ENCODE results near the gene GABRR1. TPM values are rescaled to one million over a fixed set of nuclear protein-coding genes. Genes with fewer than 3 reads are reported as not detected.
"Not testable (repeated sequence)": the region's sequence is repeated elsewhere in the genome, so short reads cannot be mapped to it uniquely, and the experiment has no call there.

Gene GABRR1
- total RNA-seq, 2 donors from 2014 or later, result 5.4 TPM; not detected in 1

DNA sequence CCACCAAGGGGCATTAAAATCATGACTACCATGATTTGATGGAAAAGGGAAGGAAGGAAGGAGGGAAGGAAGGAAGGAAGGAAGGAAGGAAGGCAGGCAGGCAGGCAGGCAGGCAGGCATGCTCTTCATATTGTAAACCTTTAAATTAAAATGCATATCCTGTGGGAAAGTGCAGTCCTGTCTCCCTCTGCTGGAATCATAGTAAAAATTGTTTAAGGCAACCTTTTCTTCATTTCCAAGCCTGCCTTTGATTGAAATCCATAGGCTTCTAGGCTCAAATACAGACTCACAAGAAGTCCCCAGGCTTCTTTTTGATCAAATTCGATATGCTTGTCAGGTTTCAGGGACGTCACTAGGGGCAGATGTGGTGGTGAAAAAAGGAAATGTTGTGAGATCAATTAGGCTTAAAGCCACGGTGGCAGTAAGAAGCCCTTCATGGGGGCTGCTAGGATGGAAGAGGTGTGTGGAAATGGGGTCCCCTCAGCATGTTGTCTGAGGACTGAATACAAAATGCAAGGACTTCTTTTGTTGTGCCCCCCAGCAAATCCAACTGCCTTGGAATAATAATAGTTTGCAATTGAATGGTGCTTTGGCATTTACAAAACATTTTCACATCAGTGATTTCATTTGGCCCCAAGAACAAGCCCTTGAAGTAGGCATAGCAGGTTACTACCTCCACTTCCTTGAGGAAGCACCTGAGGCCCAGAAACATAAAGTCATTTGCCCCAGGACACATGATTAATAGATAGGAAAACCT lies 25.6 kb upstream of the GABRR1 start:
- no peaks in the 10 kb centered on the region for H3K4me1 ChIP-seq (ENCODE audit: control insufficient read depth in 1 of 2, low read depth in 2 of 2)
- H3K4me3 ChIP-seq, result no peak overlapping the region
- H3K36me3 ChIP-seq, result no peaks in the 10 kb centered on the region
- DNase-seq (ENCODE audit: low spot score) (no peak), ATAC-seq (ENCODE audit: insufficient number of reproducible peaks, low FRiP score, low read depth) (no peak)
- TF ChIP-seq, protein P1, sequence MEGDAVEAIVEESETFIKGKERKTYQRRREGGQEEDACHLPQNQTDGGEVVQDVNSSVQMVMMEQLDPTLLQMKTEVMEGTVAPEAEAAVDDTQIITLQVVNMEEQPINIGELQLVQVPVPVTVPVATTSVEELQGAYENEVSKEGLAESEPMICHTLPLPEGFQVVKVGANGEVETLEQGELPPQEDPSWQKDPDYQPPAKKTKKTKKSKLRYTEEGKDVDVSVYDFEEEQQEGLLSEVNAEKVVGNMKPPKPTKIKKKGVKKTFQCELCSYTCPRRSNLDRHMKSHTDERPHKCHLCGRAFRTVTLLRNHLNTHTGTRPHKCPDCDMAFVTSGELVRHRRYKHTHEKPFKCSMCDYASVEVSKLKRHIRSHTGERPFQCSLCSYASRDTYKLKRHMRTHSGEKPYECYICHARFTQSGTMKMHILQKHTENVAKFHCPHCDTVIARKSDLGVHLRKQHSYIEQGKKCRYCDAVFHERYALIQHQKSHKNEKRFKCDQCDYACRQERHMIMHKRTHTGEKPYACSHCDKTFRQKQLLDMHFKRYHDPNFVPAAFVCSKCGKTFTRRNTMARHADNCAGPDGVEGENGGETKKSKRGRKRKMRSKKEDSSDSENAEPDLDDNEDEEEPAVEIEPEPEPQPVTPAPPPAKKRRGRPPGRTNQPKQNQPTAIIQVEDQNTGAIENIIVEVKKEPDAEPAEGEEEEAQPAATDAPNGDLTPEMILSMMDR (IDR thresholded peaks at IDR 0.05), result peak; percentile 47
- no peaks in the 10 kb centered on the region for H3K9me3 ChIP-seq
- H3K27ac ChIP-seq, result no peak overlapping the region
- H3K27me3 ChIP-seq (replicated peaks; ENCODE audit: insufficient read depth), result no peaks in the 10 kb centered on the region

DNA sequence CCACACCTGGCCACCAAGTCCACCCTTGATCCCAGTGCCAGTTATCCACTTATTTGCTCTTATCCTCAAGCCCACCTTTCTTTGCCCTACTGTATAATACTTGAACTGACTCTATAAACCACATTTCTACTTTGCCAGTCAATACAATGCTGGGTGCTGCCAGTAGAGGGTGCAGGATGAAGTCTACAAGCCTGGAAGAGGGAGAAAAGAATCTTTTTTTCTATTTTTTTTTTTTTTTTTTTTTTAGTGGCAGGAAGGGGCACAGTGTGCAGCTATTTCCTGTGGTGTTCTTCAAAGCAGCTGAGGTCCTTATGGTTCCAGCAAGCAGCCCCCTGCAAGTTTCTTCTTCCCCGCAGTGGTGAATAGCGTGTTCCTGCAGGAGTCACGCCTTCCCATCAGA lies 22.2 kb upstream of the GABRR1 start:
- Histone ChIP-seq H3K9me3 (no peaks in the 10 kb centered on the region), H3K27ac (no peak overlapping the region), H3K4me1 (ENCODE audit: control insufficient read depth in 1 of 2, low read depth in 2 of 2) (no peaks in the 10 kb centered on the region), H3K27me3 (replicated peaks; ENCODE audit: insufficient read depth) (no peaks in the 10 kb centered on the region), H3K4me3 (no peak overlapping the region), H3K36me3 (no peaks in the 10 kb centered on the region)
- no peak for DNase-seq (ENCODE audit: low spot score)
- TF ChIP-seq, protein P1 (IDR thresholded peaks at IDR 0.05), result no peak
- no peak for ATAC-seq (ENCODE audit: insufficient number of reproducible peaks, low FRiP score, low read depth)

DNA sequence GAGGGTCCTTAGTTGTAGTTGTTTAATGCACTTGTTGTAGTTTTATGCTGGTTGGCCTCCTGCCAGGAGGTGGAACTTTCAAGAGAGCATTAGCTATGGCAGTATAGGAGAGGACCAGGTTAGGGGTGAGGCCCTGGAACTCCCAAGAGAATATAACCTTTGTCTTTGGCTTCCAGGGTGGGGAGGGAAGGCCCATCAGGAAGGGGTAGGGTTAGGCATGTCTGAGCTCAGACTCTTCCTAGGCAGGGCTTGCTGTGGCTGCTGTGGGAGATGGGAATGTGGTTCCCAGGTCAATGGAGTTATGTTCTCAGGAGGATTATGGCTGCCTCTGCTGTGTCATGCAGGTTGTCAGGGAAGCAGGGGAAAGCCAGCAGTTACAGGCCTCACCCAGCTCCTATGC lies 20.0 kb upstream of the GABRR1 start:
- TF ChIP-seq, protein P1 (IDR thresholded peaks at IDR 0.05), result no peak
- Histone ChIP-seq H3K4me1 (ENCODE audit: control insufficient read depth in 1 of 2, low read depth in 2 of 2) (no peaks in the 10 kb centered on the region), H3K36me3 (no peaks in the 10 kb centered on the region), H3K27me3 (replicated peaks; ENCODE audit: insufficient read depth) (no peaks in the 10 kb centered on the region), H3K9me3 (no peaks in the 10 kb centered on the region), H3K4me3 (no peak overlapping the region), H3K27ac (no peak overlapping the region)
- DNase-seq (ENCODE audit: low spot score), result no peak
- ATAC-seq (ENCODE audit: insufficient number of reproducible peaks, low FRiP score, low read depth), result no peak

DNA sequence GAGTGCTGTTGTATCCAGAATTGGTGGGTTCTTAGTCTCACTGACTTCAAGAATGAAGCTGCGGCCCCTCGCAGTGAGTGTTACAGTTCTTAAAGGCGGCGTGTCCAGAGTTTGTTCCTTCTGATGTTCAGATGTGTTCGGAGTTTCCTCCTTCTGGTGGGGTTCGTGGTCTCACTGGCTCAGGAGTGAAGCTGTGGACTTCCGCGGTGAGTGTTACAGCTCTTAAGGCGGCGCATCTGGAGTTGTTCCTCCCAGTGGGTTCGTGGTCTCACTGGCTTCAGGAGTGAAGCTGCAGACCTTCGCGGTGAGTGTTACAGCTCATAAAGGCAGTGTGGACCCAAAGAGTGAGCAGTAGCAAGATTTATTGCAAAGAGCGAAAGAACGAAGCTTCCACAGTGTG lies 16.4 kb upstream of the GABRR1 start:
- ATAC-seq (ENCODE audit: insufficient number of reproducible peaks, low FRiP score, low read depth); H3K27ac ChIP-seq; H3K9me3 ChIP-seq; H3K27me3 ChIP-seq (replicated peaks; ENCODE audit: insufficient read depth); H3K4me3 ChIP-seq; H3K4me1 ChIP-seq (ENCODE audit: control insufficient read depth in 1 of 2, low read depth in 2 of 2); DNase-seq (ENCODE audit: low spot score); H3K36me3 ChIP-seq: not testable (repeated sequence)

DNA sequence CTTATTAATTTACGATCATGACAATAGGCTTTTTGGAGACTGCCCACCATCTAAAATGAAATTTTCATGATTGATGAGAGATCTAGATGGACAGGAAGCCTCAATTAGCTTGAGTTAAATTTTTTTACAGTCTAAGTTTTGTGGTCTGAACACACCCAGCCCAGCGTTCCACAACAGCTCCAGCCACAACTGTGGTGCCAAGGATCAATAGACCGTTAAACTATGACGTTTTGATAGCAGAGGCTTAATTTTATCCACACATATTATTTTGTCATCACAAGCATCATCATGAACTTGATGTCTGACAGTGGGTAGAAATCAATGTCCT lies 5.5 kb upstream of the GABRR1 start:
- no peak for ATAC-seq (ENCODE audit: insufficient number of reproducible peaks, low FRiP score, low read depth)
- Histone ChIP-seq H3K9me3 (no peaks in the 10 kb centered on the region), H3K36me3 (no peaks in the 10 kb centered on the region), H3K27me3 (replicated peaks; ENCODE audit: insufficient read depth) (no peaks in the 10 kb centered on the region), H3K4me3 (peak overlapping the region; percentile 28), H3K27ac (peak overlapping the region; percentile 52 to 53), H3K4me1 (ENCODE audit: control insufficient read depth in 1 of 2, low read depth in 2 of 2) (peaks cover 10 to 26% of the 10 kb centered on the region in 2 donors)
- TF ChIP-seq, protein P1 (IDR thresholded peaks at IDR 0.05), result no peak
- no peak for DNase-seq (ENCODE audit: low spot score)

All from thoracic aorta (tissue), 2 donors.